CD1c-positive myeloid dendritic cell (primary cell): Measurements from ENCODE around the gene ASB2.

Experiments
- DNase-seq: peaks from one replicate; pipeline ENCODE4 v3.0.0-alpha.2; 2016; ENCODE audit errors: extremely low spot score

The ASB2 gene

DNA sequence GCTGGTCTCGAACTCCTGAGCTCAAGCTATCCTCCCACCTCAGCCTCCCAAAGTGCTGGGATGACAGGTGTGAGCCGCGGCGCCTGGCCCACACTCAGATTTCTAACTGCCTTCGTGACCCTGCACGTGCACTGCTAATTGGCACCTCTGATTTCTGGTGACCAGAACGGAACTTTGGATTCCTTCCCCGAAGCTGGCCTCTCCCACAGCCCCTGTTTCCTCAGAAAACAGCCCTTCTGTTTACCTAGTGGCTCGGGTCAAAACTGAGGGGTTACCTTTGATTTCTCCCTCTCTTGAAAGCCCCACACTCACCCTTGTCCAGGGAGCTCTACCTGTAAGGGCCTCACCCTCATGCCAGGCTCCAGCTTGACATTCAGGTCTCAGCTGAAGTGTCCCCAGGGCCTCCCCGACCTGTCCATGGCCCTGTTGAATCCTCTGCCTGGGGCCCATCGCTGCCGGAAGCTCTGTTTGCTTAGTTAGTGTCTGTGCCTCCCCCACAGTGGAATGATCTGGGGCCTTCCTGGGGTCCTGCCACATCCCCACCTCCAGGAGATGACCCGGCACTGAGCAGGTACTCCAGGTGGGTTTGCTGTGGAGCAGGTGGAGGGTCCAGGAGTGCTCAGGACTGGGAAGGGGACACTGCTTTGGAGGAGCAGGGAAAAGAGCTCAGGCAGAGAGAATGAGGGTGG is 73.6 kb downstream of the ASB2 start:
- DNase-seq, result no peak

DNA sequence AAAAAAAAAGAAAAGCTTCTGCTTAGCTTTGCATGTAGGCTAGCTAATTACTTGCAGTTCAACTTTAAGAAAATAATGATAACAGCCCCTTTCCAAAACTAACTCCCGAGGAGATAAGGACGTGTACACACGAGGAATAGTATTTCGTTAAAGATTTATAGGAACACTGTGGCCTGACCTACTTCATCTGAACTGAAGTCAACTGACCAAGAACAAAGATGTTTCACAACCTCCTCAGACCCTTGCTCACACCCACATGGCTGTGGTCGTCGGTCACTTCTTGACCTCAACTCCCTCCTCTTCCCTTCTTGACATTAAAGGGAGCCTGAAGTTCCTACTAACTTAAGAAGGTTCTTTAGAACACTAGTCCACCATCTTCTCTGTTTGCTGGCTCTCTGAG is 74.6 kb downstream of the ASB2 start:
- no peak for DNase-seq

DNA sequence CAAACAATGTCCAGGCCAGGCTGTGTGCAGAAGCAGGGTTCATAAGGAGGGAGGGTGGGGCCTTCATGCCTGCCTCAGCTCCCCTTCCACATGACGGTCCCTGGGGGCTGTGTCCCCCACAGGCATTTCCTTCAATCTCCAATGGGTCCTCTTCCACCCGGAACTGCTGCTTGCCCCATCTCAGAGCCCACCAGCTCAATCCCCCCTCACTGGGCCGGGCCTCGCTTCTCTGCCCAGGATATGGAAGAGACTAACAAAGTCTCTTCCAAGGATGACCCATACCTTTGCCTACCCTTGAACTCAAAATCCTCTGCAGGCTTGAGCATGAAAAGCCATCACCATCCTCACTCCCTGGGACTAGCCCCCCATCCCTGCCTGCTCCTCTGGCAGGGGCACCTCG is 77.6 kb downstream of the ASB2 start:
- no peak for DNase-seq

DNA sequence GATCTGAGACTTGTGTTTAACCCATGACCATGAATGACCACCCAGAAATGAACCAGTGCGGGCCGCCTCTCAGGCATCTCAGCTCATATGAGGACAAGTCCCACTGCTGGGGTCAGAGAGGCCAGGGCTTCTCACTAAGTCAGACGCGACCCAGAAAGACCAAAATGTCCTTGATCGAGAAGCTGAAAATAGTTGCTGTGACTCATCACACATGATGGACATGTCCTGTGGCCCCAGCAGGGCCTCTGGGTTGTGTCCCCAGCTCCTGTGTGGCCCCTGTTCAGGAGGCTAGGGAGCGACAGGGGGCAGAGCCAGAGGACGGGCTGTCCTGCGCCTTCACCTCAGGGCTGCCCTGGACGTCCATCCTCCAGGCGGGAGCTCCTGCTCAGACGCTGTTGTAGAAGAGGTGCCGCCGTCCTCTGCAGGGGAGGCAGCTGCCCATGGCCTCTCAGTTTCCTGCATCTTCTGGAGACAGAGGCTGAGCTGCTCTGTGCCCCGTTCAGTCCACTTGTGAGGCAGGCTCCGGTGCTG is 78.2 kb downstream of the ASB2 start:
- no peak for DNase-seq

DNA sequence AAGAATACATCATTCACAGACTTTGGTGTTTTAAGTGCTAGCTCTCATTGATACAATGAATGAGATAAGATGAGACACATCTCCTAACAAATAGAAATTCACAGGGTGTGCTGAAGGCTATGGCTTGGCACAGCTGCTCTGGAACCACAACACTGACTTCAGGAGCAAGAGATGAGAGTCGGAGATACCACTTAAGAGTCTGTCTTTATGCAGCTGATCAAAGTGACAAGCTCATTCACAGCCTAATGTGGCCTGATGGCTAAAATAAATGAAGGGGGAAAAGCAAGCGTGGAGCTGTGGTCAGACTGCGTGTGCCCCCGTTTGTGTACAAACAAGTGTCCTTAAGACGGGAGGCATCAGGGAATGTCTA is 78.9 kb downstream of the ASB2 start:
- DNase-seq, result no peak

DNA sequence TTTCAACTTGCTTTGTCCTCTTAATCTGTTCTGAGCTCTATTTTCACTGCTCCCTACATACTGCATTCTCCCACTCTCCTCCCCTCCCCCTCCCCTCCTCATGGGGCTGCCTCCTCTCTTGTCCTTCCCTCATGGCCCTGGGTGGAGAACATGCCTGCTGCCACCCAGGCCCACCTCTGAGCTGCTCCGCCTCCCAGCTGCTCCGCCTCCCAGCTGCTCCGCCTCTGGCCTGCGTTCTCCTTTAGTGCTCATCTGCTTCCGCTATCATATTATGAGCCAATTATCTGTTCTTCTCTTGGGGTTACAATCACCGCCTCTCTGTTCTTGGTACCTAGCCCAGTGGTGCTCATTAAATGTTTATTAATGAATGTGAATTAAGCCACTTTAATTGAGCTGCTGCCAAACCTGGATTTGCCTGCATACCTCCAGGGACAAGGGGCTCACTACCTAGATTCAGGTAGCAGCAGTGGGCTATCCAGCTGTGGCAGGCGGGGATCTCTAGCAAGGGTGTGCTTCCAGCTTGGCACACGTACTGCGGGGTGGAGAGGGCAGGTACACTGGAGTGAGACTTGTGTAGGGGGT is 81.3 kb downstream of the ASB2 start:
- no peak for DNase-seq

DNA sequence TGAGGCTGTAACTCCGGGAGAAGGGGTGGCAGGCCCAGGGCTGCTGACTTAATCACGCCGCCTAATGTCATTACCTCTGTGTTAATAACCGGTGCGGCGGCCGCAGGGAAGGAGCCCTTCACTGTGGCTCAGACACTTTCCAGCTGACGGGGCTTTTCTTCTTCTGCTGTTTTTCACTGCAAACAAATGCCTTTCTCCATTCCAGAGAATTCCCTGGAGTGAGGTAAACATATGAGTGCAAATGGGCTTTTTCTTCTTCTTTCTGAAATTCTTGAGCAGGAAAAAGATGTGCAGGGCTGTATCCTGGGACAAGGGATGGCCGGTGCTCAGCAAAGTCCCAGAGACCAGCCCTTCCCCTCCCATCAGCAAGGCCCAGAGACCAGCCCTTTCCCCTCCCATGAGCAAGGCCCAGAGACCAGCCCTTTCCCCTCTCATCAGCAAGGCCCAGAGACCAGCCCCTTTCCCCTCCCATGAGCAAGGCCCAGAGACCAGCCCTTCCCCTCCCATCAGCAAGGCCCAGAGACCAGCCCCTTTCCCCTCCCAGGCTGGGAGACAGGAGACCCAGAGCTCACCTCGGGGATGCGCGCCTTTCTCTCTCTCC is 82.6 kb downstream of the ASB2 start:
- DNase-seq, result no peak

DNA sequence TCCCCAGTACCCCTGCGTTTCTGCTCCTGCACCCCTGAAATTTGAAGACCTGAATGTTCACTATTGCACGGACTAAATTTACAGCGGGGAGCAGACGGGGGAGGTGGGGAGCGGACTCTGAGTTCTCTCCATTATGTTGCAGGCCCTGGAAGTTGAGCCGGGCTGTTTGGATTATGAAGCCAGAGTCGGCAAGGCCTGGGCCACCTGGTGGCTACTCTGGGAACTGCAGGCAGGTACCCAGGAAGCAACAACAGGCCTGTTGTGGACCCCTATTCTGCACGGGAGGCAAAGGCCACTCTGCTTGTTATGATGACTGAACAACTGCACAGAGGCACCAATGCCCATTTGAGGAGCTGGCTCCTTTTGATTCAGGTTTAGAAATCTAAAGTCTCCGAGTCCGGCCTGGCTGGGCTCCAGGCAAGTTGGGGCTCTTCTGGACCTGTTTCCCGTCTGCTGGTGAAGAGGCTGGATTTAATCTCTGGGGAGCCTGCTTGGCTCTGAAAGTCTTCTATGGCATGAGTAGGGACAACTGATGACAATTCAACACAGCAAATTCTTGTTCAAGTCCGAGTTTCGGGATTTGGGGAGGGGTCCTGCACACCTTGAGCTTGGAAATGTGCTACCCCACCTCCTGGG is 83.3 kb downstream of the ASB2 start:
- DNase-seq, result peak; percentile 46

DNA sequence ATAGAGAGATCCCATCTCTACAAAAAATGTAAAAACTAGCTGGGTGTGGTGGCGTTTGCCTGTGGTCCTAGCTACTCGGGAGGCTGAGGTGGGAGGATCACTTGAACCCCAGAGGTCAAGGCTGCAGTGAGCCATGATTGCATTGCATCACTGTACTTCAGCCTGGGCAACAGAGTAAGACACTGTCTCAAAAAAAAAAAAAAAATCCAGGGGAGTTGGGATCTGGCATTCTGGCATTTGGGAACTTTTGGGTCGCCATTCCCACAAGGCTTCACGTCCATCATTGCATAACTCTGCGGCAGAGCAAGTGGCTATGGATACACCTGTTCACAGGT is 83.9 kb downstream of the ASB2 start:
- DNase-seq, result no peak

DNA sequence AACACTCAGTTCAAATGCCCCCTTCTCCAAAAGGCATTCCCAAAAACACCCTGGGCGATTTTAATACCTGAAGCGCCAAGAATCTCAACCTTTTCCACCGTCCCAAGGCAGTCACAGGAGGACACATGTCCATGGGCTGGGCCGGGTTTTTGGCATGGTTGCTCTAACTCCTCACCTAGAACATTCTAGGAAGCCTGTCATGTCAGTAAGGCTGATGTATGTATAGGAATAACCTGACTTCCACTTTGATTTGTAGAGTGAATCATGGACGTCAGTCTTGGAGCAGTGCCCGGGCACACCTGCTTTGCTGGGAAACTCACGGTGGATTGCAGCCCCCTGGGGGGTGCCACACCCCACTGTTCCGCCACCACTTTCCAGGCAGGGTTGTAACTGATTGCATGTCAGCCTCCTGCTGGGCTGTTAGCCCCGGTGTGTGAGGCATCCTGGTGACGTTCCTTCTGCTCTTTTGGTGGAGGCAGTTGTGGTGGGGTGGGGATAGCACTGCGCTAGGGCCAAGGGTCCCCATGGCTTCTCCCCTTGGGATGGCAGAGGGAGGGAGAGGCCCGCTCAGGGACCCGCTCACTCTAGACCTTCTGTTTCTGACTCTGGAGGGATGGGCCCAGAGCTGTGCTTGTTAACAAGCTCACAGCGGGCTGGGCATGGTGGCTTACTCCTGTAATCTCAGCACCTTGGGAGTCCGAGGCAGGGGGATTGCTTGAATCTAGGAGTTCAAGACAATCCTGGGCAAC is 84.4 kb downstream of the ASB2 start:
- no peak for DNase-seq

DNA sequence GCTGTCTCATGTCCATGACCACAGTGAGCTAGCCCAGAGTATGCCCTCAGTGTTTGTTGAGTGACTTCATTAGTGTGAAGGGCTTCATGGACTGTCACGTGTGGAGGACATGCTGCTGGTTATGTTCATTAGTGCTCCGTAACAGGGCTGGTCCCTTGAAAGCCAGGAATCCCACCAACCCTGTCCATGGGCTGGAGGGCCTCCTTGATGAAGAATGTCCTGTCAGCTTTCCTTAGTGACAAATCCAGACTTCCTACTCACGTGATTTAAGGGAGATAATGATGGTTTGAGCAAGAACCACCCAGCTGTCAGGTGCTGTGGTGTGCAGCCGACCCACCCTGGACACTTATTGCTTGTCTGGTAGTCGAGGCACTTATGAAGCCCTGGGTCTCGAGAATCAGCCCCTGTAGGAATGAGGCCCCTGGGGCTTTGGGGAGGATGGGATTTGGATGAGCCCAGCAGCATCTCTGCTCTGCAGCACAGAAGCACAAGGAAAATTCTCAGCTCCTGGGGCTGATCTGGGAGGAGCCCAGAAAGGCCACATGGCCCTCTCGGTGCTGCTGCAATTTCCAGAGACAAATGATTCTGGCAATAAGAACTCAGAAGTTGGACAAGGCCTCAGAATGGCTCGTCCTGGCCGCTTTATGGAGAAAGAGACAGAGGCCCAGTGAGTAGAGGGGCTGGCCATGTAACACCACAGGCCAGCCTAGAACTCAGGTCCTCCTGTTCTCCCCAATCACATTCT is 86.5 kb downstream of the ASB2 start:
- no peak for DNase-seq

DNA sequence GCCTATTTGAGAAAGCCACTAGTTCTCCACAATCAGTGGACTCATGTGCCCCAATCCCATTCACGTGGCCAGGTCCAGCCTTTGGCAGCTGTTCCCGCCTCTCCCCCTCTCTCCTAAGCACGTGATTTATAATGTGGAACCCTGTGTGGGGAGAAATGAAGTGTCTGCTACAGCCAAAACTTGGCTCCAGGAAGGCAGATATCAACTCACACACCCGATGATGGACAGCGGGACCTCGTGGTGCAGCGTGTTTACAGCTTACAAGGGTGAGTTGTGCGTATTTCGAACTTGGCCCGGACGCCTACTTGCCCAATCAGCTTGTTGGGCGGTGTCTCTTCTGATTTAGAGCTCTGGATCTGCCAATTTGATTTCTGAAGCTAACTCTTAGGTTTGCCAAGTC is 87.4 kb downstream of the ASB2 start:
- DNase-seq, result no peak

DNA sequence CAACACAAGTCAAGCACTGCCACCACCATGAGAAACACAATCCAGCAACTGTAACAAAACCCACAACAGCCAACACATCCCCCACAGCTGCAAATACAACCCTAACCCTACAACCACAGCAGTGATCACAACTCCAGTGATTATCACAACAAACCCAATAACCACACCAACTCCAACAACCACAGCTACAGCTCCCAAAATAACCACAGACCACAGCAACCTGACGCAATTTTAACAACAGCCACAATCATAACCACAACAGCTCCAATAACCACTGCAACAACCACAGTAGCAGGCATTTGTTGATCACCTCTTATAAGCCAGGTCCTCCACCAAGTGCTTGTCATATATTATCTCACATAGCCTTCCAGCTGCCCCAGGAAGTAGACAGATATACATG is 91.4 kb downstream of the ASB2 start:
- no peak for DNase-seq
